GM13976 (cell line): ENCODE data around the gene GHDC.

ENCODE experiments used
- DNase-seq: peaks from one replicate; pipeline ENCODE4 v3.0.0; 2012; ENCODE audit warnings: low spot score
- in situ Hi-C: fragments of 300-500 bp; cut with MboI; formaldehyde crosslinking; loops from one replicate; pipeline ENCODE4 v1.12.0; 2022; ENCODE audit warnings: low sequenced_read_pairs, mixed read lengths, inconsistent platforms; ENCODE audit not compliant: unreplicated experiment
- TF ChIP-seq, protein P1 (sequence below): IDR thresholded peaks from 2 replicates; pipeline ENCODE4 v1.5.1; 2012; ENCODE audit warnings: borderline replicate concordance, mild to moderate bottlenecking; ENCODE audit not compliant: insufficient read depth; ENCODE audit errors: extremely low read depth, missing control alignments, control extremely low read depth

GHDC gene

DNA sequence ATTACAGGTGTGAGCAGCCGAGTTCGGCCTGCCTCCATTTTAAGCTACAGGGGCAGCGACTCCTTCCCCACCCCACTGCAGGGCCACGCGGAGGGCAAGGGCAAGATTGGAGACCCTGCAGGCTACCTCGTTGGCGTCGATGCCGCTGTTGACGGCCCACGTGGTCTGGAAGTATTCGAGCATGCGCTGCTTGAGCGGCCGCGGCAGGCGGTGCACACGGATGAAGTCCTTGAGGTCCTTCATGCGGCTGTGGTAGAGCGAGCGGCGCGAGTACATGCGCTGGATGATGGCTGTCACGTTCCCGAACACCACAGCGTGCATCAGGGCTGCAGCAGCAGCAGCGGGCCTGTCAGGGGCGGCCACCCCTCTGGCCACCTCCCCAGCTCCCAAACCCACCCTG, 24.9 kb downstream of the GHDC start:
- TF ChIP-seq, protein P1, sequence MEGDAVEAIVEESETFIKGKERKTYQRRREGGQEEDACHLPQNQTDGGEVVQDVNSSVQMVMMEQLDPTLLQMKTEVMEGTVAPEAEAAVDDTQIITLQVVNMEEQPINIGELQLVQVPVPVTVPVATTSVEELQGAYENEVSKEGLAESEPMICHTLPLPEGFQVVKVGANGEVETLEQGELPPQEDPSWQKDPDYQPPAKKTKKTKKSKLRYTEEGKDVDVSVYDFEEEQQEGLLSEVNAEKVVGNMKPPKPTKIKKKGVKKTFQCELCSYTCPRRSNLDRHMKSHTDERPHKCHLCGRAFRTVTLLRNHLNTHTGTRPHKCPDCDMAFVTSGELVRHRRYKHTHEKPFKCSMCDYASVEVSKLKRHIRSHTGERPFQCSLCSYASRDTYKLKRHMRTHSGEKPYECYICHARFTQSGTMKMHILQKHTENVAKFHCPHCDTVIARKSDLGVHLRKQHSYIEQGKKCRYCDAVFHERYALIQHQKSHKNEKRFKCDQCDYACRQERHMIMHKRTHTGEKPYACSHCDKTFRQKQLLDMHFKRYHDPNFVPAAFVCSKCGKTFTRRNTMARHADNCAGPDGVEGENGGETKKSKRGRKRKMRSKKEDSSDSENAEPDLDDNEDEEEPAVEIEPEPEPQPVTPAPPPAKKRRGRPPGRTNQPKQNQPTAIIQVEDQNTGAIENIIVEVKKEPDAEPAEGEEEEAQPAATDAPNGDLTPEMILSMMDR: no peak
- in situ Hi-C loops: no loop called here
- DNase-seq: no peak

DNA sequence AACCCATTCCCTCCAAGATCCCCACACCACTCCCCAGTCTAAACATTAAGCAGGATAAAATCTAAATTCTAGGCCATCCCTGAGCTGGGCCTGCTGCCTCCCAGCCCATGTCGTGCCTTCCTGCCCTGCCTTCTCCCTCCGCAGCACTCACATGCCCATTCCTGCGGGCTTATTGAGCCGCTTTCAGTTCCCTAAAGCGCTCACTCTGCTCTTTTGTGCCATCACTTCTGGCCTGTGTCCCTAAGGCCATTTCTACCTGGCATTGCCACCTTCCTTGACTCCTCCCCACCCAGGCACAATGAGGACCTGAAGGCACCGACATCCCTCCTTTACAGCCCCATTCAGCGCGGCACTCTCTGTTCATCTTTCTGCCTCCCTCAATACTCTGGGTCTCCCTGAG, 26.5 kb downstream of the GHDC start:
- in situ Hi-C loops: no loop called here

DNA sequence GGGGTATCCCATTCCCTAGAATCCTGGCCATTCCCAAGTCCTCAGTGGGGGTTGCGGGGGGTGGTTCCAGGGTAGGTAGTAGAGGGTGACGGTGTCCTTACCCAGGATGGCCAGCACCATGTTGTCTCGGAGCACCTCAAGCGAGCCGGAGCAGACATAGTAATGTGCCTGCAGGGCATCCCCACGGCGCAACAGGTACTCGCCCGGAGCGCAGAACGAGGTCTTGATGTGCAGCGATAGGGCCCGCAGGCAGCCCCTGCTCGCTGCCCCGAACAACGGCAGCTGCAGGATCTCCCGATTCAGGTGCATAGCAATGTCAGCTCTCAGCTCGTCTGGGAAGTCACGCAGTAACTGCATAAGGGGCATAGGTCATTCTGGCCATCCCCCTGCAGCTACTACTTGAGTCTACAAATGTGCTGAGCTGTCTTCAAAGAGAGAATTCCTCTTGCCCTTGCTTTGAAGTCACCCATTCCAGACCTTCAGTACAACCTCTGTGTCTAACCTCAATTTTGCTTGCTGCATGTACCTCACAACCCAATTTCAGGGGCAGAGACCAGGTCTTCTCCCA, 28.0 kb downstream of the GHDC start:
- TF ChIP-seq, protein P1: no peak
- in situ Hi-C loops: no loop called here
- no peak for DNase-seq

More for the DNA sequence above, 26.5 kb downstream of the GHDC start:
- DNase-seq: no peak
- TF ChIP-seq, protein P1: no peak

DNA sequence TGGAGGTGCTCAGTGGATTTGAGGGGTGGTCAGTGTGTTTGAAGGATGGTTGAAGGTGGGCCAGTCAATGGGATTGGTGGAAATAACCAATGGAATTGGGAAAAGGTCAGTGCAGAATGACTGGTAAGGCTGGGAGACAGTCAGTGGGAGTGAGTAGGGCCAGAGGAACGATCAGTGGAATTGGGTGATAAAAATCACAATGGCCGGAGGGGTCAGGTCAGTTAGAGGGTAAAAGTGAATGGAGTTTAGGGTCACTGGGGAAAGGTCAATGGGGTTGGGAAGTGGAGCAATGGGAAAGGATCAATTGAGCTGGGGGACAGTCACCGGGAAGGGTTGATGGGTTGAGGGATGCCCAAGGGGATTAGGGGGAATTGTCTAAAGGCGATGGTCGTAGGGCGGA, 28.5 kb downstream of the GHDC start:
- DNase-seq: no peak
- in situ Hi-C loops: no loop called here
- TF ChIP-seq, protein P1: no peak

DNA sequence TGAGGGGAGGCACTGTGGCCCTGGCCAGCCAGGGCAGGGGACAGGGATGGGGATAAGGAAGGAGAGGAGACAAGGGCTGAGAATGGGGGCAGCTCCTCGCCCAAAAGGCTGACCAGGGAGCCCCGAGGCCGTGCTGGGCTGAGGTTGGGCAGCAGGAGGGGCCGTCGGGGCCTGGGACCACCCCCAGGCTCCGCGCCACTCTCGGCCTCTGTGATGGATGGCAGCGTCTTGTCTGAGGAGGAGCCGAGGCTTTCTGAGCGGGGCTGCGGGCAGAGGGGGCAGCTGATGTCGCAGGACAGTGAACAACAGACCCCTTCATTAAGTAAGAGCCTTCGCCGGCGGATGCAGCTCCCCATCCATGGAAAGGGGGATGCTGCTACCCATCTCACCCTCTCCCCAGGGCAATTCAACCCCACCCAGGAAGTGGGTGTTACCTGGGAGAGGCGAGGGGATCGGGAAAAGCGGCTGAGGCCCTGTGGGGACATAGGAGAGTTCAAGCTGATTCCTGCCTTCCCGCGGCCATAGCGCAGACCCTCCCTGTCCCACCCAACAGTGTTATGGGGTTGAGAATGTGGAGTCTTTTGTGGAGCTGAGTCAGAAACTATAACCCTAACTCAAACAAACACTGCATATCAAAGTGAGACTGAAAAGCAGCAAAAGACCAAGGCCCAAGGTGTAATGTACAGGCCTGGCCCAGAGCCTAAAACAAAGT, 30.4 kb downstream of the GHDC start:
- in situ Hi-C loops: no loop called here
- no peak for DNase-seq
- TF ChIP-seq, protein P1: no peak

DNA sequence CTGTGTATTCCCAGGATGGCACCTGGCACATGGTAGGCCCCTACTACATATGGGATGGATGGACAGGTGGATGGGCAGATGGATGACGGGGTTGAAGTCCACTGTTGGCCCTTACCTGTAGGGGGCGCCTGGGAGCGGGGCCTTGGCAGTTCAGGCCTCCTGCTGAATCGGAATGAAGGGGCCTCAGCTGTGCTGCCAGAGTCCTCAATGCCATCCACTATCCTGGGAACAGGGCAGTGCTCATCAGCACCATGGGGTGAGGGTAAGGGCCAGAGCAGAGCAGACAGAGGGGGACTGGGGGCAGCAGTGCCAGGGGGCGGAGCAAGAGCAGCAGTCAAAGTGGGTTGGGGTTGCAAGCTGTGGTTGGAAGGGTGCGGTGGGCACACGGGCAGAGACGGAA, 31.2 kb downstream of the GHDC start:
- TF ChIP-seq, protein P1: peak; percentile 45
- in situ Hi-C loops: no loop called here
- peak; percentile 70 for DNase-seq
